GM10266 (cell line): ENCODE results near the gene GJD3.
"Not testable (repeated sequence)": the region's sequence is repeated elsewhere in the genome, so short reads cannot be mapped to it uniquely, and the experiment has no call there.

Source experiments
- DNase-seq: peaks from one replicate; pipeline ENCODE4 v3.0.0; 2012; ENCODE audit errors: extremely low spot score
- TF ChIP-seq, protein P1 (sequence below): IDR thresholded peaks from 2 replicates; pipeline ENCODE4 v1.5.1; 2012; ENCODE audit warnings: mild to moderate bottlenecking, low read depth; ENCODE audit not compliant: control insufficient read depth, insufficient read depth; ENCODE audit errors: missing control alignments

Gene GJD3

DNA sequence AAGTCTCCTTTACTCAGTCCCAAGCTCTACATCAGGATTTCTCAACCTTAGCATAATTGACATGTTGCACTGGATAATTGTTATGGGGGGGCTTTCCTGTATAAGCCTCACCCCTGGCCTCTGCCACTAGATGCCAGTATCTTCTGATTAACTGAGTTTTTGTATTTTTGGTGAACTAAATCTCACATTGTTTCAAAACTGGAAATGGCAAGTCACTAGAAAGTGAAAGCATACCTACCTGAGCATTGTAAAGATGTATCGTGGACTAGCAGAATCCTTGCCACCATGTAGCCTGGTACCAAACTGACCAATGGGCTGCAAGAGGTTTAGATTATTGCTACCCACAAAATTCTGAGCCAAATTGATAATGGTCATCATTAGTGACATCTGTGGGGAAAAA is 38.1 kb upstream of the GJD3 start:
- DNase-seq: no peak
- TF ChIP-seq, protein P1, sequence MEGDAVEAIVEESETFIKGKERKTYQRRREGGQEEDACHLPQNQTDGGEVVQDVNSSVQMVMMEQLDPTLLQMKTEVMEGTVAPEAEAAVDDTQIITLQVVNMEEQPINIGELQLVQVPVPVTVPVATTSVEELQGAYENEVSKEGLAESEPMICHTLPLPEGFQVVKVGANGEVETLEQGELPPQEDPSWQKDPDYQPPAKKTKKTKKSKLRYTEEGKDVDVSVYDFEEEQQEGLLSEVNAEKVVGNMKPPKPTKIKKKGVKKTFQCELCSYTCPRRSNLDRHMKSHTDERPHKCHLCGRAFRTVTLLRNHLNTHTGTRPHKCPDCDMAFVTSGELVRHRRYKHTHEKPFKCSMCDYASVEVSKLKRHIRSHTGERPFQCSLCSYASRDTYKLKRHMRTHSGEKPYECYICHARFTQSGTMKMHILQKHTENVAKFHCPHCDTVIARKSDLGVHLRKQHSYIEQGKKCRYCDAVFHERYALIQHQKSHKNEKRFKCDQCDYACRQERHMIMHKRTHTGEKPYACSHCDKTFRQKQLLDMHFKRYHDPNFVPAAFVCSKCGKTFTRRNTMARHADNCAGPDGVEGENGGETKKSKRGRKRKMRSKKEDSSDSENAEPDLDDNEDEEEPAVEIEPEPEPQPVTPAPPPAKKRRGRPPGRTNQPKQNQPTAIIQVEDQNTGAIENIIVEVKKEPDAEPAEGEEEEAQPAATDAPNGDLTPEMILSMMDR: no peak

DNA sequence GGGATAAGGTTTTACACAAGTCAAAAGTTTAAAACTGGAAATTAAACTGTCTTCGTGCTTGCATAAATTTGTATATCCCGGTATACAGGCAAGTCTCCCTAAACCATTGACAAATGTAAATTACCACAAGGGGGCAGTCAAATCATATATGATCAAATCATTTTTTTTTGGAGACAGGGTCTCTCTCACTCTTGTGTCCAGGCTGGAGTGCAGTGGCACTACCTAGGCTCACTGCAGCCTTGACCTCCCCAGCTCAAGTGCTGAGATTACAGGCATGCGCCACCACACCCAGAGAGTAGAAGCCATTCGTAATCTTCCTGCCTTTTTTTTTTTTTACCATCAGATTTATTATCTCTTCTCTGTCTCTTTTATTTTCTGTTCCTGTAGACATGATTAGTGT is 34.6 kb upstream of the GJD3 start:
- TF ChIP-seq, protein P1: peak; percentile 41
- no peak for DNase-seq

DNA sequence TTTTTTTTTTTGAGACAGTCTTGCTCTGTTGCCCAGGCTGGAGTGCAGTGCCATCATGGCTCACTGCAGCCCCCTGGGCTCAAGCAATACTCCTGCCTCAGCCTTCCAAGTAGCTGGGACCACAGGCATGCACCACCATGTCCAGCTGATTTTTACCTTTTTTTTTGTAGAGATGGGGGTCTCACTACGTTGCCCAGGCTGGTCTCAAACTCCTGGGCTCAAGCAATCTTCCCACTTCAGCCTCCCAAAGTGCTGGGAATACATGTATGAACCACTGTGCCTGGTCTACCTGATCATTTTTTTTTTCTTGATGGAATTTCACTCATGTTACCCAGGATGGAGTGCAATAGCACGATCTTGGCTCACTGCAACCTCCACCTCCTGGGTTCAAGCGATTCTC is 22.0 kb upstream of the GJD3 start:
- DNase-seq: not testable (repeated sequence)

DNA sequence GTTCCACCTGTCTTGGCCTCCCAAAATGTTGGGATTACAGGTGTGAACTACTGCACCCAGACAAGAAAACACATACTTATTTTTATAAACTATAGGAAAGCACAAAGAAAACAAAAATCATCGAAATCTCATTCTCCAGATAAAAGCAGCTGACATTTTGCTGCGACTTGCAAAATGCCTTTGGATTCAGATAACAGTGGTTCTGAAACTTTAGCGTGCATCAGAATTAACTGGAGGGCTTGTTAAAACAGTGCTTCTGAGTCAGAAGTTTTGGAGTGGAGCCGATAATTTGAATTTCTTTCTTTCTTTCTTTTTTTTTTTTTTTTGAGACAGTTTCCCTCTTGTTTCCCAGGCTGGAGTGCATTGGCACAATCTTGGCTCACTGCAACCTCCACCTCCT is 17.7 kb upstream of the GJD3 start:
- DNase-seq: no peak
- TF ChIP-seq, protein P1: no peak

DNA sequence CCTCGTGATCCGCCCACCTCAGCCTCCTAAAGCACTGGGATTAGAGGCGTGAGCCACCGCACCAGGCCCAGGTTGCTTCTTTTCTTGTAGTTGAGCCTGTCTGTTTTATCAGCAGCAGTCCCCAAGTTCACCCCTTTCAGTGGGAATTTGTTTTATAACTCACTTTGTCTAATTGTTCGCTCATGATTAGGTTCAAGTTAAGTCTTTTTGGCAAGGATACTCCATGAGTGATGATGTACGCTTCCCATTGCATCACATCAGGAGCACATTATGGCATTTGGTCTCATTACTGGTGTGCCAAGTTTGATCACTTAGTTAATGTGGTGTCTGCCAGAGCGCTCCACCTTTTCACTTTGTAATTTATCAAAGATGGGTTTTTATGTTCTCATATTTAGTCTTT is 14.4 kb upstream of the GJD3 start:
- DNase-seq: no peak
- TF ChIP-seq, protein P1: no peak

DNA sequence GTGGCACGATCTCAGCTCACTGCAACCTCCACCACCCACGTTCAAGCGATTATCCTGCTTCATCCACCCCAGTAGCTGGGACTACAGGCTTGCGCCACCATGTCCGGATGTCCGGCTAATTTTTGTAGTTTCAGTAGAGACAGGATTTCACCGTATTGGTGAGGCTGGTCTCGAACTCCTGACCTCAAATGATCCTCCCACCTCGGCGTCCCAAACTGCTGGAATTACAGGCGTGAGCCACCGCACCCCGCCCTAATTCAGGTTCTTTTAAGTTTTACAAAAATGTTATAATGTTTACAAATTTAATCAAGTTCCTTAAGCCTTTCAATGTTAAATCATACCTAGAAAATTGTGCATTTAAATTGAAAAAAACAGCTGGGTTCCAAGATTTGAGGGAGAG is 13.3 kb upstream of the GJD3 start:
- DNase-seq: no peak
- TF ChIP-seq, protein P1: no peak

DNA sequence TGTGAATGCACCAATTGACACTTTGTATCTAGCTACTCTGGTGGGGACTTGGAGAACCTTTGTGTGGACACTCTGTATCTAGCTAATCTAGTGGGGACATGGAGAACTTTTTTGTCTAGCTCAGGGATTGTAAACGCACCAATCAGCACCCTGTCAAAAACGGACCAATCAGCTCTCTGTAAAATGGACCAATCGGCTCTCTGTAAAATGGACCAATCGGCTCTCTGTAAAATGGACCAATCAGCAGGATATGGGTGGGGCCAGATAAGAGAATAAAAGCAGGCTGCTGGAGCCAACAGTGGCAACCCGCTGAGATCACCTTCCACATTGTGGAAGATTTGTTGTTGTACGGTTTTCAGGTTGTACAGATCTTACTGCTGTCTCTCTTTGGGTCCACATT is 12.0 kb upstream of the GJD3 start:
- not testable (repeated sequence) for DNase-seq

DNA sequence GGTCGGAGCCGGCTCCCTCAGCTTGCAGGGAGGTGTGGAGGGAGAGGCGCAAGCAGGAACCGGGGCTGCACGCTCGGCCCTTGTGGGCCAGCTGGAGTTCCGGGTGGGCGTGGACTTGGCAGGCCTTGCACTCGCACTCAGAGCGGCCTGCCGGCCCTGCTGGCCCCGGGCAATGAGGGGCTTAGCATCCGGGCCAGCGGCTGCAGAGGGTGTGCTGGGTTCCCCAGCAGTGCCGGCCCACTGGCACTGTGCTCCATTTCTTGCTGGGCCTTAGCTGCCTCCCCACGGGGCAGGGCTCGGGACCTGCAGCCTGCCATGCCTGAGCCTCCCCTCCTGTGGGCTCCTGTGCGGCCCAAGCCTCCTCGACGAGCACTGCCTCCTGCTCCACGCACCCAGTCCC is 11.2 kb upstream of the GJD3 start:
- DNase-seq: not testable (repeated sequence)

DNA sequence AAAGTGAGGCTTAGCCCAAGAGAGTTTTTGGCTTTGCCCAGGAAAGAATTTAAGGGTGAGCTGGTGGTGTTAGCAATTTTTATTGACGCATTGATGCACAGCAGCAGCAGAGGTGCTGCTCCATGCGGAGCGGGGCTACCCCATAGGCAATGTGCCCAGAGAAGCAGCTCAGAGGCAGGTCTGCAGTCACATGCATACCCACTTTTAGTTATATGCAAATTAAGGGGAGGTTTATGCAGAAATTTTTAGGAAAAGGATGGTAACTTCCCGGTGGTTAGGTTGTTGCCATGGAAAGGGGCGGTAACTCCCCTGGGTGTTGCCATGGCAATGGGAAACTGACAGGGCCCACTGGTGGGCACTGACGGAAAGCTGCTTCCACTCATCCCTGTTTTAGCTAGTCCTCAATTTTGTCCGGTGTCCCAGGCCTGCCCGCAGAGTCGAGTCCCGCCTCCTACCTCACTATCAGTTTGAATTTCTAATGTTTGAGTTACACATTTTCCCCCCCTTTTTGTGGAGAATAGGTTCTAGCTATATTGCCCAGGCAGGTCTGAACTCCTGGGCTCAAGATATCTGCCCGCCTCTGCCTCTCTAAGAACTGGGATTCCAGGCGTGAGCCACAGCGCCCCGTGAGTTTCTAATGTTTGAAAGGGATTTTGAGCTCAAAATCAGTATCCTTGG is 10.4 kb upstream of the GJD3 start:
- TF ChIP-seq, protein P1: no peak
- no peak for DNase-seq
